Non-pigmented ciliary epithelial cell (primary cell): ENCODE results near the gene ZNF501.

ENCODE experiments used
- DNase-seq: peaks from one replicate; pipeline ENCODE4 v3.0.0-alpha.2; 2010; ENCODE audit warnings: low read depth

ZNF501 gene

DNA sequence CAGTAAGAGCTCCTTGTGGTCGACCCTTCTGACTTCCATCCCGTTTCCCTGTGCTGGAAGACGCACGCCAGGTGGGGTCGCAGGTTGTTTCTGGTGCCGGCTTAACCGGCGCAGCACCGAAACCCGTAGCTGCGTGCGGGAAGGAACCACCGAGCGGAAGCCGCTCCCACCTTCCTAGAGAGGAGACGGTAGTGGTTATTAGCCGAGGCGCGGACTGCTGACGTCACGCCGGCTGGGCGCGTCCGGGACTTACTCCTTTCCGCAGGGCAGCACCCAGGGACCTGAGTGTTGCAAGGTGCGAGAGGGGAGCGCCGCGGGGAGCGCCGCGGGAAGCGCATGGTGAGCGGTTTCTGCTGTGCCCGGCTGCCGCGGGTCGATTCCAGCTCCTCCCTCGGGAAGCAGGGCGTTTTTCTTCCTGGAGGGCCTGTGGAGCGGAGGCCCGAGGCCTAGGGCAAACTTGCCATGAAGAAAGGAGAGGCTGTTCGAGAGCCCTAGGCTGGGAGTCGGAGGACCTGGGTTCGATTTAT, at the start of gene ZNF501:
TSS of gene ZNF501 (plus strand) at position 252 of the 527 bp plus-strand sequence. CDS start 4,787 bp downstream, outside the sequence.
- peak; percentile 56 for DNase-seq

DNA sequence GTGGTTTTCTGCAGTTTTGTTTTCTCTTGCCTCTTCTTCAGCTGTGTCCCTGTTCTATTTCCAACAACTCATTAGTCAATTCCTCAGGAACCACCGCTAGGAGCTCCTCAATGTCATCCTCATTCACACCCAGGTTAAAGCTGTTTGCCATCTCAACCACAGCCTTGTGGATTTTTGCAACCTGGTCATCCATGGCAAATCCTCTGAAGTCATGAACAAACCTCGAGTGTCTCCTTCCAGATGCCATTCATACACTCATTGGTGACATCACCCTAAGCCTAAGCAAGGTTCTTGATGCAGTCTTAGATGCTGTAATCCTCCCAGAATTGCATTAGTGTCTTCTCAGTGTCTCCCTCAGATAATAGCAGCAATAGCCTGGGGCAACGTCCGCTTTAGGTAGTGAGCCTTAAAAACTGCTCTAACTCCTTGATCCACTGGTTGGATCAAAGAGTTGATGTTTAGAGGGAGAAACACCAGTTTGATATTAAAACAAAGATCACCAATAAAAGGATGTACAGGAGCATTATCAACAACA, 48.4 kb upstream of the ZNF501 start:
- no peak for DNase-seq

DNA sequence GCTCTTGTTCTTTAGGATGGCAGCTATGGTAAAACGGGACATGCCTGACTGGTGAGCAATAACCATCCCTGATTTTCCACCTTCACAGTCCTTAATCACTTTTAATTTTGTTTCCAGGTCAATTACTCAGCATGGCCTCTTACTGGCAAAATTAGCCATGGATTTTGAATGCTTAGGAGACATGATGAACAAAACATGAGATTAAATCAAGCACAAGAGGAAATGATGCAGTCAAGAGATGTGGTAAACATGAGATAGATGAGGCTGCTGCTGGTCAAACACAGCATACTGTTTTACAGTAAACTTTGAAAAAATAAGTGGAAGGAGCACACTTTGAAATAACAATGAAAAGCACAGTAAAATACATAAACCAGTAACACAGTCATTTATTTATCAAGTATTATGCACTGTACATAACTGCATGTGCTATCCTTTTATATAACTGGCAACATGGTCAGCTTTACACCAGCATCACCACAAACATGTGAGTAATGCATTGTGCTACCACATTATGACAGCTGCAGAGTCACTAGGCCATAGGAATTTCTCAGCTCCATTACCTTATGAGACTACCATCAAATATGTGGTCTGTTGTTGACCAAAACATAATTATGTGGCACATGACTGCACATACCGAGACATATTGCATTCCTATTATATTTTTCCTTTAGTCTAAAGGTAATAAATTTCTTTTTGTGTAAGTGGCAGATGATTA, 47.1 kb upstream of the ZNF501 start:
- DNase-seq, result peak; percentile 23

DNA sequence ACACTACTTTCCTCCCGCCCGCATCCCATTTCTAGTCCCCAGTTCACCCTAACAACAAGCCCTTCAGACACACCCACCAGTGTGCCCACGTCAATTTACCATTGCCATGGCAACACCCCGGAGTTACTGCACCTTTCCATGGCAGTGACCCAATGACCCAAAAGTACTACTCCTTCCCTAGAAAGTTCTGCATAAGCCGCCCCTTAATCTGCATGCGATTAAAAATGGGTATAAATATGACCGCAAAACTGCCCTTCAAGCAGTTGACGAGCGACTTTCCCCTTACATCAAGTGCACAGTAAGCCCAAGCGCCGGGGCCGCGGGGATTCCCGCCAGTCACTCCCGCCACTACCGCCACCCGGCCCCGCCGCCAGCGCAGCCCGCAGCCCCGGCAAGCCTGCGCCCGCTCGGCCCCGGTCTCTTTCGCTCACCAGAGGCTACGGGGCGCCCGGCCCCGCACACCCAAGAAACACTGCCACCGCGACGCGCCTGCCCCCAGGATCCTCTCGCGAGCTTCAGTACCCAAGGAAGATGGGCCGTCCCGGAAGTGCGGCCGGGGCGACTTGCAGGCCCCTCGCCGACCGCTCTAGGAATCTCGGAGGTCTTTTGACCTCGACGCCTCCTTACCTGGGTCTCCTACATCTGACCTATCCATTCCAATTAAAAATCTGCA, 44.2 kb upstream of the ZNF501 start:
- peak; percentile 60 for DNase-seq

DNA sequence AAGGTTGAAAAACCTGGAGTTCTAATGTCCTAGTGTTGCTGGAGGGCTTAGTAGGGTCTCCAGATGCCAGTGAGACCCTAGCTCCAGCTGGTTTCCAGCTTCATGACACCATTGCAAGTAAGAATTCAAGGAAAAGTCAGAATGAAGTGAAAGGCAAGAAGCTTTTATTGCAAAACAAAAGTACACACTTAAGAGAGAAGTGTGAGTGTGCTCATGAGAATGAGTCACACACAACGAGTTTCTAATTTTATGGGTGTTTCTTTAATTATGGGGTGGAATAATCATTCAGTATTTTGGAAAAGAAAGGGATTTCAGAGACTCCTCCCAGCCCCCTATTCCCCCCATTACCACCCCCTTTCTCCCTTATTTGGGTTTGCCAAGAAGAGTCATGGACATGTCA, 41.5 kb upstream of the ZNF501 start:
- no peak for DNase-seq

DNA sequence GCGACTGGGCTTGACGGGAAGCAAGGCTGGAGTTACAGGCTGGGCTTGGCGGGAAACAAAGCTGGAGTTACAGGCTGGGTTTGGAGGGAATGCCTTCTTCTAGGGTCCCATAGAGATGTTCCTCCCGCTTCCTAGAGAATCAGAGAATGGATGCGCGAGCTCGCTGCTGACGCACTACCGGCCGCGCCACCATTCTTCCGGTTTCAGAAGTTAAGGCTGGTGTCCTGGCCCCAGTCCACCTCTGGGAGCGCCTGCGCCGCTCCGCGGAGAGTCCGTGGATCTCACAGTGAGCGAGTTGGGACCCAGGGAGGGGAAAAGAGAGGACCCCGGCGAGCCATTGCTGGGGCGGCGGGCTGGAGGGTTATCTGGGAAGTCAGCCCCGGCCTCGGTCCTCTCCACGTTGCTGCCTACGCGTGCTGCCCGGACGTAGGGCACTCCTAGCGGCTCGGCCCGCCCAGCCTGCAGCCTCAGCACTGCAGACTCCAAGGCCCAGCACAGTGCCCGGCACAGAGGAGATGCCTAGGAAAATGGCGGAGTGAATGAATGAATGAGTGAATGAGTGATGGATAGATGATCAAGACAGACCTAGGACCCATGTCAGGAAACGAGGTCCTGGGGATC, 16.9 kb upstream of the ZNF501 start, which contains the start of gene ZNF502:
TSS of gene ZNF502 (plus strand) at position 206 of the 621 bp plus-strand sequence. CDS start 7,602 bp downstream, outside the sequence.
- DNase-seq, result peak; percentile 56

DNA sequence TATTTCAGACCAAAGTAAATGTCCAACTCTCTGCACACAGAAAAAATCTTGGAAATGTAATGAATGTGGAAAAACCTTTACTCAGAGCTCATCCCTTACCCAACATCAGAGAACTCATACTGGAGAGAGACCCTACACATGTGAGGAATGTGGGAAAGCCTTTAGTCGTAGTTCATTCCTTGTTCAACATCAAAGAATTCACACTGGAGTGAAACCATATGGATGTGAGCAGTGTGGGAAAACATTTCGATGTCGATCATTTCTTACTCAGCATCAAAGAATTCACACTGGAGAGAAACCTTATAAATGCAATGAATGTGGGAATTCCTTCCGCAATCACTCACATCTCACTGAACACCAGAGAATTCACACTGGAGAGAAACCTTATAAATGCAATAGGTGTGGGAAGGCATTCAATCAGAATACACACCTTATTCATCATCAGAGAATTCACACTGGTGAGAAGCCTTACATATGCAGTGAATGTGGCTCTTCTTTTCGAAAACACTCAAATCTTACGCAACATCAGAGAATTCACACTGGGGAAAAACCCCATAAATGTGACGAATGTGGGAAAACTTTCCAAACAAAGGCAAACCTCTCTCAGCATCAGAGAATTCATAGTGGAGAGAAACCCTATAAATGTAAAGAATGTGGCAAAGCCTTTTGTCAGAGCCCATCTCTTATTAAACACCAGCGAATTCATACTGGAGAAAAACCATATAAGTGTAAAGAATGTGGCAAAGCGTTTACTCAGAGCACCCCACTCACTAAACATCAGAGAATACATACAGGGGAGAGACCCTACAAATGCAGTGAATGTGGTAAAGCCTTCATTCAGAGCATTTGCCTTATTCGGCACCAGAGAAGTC, 8.0 kb upstream of the ZNF501 start:
- DNase-seq, result no peak

DNA sequence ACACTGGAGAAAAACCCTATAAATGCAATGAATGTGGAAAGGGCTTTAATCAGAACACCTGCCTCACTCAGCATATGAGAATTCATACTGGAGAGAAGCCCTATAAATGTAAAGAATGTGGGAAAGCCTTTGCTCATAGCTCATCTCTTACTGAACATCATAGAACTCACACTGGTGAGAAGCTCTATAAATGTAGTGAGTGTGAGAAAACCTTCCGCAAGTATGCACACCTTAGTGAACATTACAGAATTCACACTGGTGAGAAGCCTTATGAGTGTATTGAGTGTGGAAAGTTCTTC, 7.4 kb upstream of the ZNF501 start:
- DNase-seq, result no peak

DNA sequence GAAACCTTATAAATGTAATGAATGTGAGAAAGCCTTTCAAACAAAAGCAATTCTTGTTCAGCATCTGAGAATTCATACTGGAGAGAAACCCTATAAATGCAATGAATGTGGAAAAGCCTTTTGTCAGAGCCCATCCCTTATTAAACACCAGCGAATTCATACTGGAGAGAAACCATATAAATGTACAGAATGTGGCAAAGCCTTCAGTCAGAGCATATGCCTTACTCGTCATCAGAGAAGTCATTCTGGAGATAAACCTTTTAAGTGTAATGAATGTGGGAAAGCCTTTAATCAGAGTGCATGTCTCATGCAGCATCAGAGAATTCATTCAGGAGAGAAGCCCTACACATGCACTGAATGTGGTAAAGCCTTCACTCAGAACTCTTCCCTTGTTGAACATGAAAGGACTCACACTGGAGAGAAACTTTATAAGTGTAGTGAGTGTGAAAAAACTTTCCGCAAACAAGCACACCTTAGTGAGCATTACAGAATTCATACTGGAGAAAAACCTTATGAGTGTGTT, 5.3 kb downstream of the ZNF501 start:
- DNase-seq, result no peak

DNA sequence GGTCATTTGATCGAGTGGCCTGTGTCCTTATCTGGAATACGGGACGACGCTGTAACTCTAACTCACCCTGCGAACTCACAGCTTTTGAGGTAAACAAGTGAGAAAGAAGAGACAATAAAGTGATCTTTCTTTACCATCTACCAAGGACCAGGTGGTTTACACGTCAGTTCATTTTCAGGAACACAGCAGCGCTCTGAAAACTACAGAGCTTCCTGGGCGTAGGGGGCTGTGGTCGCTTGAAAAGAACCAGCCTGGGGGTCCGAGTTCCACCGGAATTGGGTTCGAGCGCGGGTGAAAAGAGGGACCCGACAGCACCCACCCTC, 31.6 kb downstream of the ZNF501 start:
- no peak for DNase-seq

DNA sequence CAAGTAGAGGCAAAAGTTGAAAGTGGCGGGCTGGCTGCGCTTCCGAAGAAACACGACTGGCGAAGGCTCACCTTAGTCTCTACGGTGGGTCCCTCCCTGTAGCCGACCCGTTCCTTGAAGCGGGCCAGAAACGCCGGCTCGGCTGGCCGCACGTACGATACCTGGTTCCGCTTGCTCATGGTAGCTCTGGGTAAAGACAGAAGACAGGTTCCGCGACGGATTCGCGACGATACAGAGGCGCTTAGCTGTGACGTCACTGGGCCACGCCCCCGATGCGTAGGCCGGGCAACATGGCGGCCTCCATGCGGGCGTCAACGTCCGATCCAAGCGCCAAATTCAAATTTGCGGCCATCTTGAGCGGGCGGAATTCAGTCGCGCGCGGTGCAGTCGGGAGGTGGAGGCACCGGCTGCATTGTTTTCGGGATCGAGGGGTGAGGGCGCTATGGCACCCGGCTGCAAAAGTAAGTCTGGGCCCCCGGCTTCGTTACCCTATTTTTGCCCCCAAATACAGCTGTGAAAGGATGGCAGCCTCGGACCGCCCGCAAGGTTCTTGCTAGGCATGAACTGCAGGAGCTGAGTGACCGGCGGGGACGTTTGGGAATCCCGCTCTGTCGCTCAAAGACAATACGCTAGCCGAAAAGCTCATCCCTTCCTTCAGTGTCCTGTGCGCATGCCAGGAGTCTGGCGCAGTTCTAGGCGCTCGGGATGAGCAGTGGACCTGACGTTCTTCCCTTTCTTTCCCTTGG, 32.2 kb downstream of the ZNF501 start, which contains the start of the genes KIAA1143 and KIF15:
TSS of gene KIAA1143 (minus strand) at position 196 of the 746 bp plus-strand sequence. CDS start at position 179, 17 bp downstream.
TSS of gene KIF15 (plus strand) at position 371 of the 746 bp plus-strand sequence. CDS start at position 443, 72 bp downstream.
- peak; percentile 81 for DNase-seq

DNA sequence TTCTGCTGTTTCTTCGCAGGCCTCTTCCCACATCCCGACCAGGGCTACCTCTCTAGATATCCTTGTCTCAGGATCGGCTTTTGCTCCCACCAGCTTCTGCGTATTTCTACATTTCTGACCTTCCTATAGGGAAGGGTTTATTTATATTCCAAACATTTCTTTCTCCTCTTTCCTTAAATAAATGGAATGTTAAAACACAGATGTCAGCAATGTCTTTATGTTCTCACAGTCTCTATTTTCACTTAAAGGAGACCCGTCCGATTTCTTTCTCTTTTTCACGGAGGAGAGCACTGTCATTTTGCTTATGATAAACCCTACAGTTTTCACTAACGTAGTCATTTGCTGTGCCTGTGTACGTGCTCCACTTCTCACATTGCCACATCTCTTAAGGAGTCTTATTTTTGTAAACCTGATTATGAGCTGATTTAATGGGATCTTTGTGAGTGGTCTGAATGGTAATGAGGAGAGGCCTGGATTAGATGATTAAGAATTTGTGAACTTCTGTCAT, 32.8 kb downstream of the ZNF501 start:
- DNase-seq, result no peak

DNA sequence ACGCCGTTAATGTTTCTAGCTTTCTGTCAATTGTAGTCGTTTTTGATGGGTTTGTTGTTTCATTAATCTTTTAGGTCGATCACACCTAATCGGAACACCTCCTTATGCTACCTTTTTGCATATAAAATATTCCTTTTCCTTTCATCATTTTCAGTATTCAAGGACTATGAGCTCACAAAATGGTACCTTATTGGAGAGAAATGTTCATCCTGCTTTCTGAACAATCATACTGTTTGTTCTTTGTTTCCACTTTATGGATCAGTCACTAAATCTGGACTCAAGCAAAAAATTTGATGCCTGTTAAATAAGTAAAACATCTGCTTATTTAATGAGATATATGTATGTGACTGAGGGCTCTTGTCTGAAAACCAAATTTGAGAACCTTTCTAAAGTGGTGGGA, 33.3 kb downstream of the ZNF501 start:
- DNase-seq, result no peak

DNA sequence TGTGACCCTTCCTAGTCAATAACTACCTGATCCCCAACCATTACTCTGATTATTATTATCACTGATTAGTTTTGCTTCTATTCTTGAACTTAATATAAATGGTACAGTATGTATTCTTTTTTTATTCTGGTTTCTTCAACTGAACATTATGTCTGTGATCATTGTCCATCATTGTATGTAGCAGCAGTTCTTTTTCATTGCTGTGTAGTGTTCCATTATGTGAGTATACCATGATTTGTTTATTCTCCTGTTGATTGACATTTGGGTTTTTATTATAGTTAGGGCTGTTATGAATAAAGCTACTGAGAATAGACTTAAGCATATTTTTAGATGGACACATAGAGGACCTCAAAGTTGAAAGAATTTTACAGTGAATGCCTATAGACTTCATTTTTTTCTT, 34.8 kb downstream of the ZNF501 start:
- no peak for DNase-seq

DNA sequence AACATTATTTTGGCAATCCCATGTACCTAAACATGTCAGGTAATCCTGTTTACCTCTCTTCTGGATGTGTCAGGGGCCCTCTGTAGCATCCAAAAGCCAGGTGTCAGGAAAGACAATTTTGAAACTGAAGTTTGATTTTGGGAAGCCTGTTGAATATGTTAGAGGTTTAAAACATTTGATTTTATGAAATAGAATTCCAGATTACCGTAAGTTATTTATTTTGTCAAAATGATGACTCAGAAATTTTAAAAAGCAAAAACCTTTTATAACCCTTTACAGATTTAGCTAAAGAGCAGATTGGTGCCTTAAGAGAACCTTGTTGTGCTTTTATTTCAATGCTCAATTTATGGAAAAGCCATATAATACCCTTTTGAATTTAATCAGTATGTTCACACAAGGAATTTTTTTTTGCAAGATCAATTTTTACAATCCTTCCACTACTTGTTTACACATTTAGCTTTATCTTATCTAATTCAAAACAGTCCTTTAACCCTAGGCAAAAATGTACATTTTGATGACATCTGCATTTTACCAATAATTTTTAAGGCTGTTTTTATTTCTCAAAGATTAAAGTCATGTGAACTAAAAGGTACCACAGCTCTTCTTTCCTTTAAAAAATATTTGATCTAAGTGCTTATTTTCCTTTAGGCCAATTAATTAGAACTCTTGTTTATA, 42.1 kb downstream of the ZNF501 start:
- DNase-seq, result no peak

DNA sequence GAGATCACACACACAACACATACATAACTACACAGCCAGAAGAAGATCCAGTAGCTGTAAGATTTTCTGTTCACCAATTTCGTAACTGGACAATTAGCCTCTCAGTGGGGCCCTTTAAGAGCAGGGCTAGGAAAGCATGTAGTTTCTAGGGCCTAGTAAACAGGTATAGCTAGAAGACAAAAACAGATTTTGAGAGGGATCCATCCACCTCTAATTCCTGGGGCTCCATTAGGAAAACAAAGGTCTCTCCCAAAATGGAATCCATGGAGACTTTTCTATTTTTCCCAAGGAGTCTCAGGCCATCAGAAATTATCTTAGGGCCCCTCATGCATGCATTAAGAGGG, 42.6 kb downstream of the ZNF501 start:
- no peak for DNase-seq

DNA sequence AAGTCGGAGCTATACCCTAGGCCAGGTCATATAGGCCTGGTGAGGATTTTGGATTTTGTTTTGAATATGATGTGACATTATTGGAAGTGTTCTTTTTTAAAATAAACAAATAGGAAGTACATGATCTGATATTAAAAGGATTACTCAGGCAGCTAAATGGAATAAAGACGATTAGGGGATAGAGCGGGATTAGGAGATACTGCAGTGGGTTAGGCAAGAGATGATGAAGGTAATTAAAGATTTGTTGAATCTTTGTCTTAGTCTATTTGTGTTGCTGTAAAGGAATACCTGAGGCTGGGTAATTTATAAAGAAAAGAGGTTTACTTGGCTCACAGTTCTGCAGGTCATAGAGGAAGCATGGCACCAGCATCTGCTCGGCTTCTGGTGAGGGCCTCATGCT, 53.5 kb downstream of the ZNF501 start:
- DNase-seq, result no peak
